NCI-H128 (cell line): Measurements from ENCODE around the gene CAP2.
"Not testable (repeated sequence)": the region's sequence is repeated elsewhere in the genome, so short reads cannot be mapped to it uniquely, and the experiment has no call there.

Experiments used
- DNase-seq: peaks from one replicate; lab custom pipeline; 2025; ENCODE audit not compliant: unreplicated experiment; lab: John Stamatoyannopoulos, UW

CAP2 gene

GRCh38 chr6:17395112-17395511 is 1.7 kb downstream of the CAP2 start:
- DNase-seq = no peak

GRCh38 chr6:17396256-17396655 is 2.9 kb downstream of the CAP2 start:
- DNase-seq = no peak

DNA sequence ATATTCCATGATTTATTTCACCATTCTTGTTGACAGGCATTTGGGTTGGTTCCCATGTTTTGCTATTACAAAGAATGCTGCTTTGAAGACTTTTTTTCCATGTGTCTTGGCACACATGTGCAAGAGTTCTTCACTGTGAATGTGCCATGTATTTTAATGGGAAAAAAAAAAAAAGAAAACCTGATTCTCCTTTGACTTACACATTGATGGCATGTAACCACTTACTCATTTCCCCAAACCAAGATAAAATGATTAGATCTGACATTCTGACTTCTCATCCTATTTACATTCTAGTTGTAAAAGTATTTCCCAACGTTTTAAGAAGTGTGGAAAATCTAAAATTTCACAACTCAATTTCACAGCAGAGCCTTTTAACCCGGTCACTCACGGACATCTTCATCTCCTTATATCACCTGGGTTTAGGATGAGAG is 4.4 kb downstream of the CAP2 start:
- DNase-seq = no peak

DNA sequence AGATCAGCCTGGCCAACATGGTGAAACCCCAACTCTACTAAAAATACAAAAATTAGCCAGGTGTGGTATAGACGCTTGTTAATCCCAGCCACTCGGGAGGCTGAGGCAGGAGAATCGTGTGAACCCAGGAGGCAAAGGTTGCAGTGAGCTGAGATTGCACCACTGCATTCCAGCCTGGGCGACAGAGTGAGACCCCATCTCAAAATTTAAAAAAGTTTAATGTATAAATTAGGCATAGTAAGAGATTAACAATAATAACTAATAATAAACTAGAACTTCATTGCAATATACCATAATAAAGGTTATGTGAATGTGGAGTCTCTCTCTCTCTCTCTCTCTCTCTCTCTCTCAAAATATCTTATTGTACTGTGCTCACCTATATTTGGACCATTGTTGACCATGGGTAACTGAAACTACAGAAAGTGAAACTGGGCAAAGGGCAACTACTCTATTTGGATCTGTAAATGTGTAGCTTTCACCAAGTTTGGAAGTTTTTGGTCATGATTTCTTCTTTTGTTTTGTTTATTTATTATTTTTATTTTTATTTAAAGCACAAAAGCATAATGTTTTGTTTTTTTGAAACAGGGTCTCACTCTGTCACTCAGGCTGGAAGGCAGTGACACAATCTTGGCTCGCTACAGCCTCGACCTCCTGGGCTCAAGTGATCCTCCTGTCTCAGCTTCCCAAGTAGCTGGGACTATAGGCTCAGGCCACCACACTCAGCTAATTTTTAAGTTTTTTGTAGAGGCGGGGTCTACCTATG is 12.0 kb downstream of the CAP2 start:
- DNase-seq = not testable (repeated sequence)

- no peak for DNase-seq
These were observed 12.5 kb downstream of the CAP2 start for GRCh38 chr6:17405944-17406245.

- no peak for DNase-seq
These were observed 14.7 kb downstream of the CAP2 start for GRCh38 chr6:17408081-17408480.

DNA sequence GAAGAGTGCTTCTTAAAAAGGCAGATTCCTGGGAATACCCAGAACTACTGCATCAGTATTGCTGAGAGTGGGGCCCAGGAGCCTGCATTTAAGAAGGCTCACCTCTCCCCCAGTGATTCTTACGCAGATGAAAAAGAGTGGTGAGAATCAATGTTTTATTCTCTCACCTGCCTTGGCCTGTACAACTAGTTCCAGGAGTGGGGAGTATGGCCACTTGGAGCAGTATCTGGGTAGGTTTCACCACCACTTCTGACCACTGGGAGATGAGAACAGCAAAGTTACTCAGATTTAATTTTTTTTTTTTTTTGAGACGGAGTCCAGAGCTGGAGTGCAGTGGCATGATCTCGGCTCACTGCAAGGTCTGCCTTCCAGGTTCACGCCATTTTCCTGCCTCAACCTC is 16.9 kb downstream of the CAP2 start:
- DNase-seq = no peak

DNA sequence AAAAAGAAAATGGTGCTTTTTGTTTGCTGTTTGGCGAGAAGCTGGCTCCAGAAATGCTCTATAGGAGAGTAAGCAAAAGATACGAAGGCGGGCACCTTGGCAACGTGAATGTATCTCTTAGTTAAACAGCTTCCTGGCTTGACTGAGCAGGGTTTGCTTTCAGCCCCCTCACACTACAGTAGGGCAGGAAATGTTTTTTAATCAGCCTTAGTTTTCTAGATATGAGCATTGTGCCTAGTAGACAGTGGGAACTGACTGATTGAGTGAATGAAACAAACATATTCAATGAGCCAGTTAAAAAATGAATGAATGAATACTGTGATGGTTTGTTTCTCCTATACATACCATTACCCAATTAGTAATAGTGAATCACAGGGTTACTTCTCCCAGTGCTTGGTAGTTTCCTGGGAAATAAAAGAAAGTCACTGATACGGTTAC is 19.9 kb downstream of the CAP2 start:
- DNase-seq = no peak

DNA sequence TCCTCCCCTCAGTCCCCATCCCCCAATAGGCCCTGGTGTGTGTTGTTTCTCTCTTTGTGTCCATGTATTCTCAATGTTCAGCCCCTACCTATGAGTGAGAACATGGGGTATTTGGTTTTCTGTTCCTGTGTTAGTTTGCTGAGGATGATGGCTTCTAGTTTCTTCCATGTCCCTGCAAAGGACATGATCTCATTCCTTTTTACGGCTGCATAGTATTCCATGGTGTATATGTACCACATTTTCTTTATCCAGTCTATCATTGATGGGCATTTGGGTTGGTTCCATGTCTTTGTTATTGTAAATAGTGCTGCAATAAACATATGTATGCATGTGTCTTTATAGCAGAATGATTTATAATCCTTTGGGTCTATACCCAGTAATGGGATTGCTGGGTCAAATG is 21.0 kb downstream of the CAP2 start:
- DNase-seq = not testable (repeated sequence)

- no peak for DNase-seq
These were observed 21.9 kb downstream of the CAP2 start for GRCh38 chr6:17415321-17415720.

DNA sequence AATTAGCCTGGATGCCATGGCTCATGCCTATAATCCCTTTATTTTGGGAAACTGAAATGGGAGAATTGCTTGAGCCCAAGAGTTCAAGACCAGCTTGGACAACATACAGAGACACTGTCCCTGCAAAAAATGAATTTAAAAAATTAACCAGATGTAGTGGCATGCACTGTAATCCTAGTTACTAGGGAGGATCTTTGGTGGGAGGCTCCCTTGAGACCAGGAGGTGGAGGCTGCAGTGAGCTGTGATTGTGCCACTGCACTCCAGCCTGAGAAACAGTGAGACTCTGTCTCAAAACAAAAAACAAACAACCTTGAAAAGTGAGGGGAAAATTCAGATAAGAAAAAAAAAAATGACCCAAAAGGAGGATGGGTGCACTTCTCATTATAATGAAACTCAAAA is 23.4 kb downstream of the CAP2 start:
- no peak for DNase-seq

DNA sequence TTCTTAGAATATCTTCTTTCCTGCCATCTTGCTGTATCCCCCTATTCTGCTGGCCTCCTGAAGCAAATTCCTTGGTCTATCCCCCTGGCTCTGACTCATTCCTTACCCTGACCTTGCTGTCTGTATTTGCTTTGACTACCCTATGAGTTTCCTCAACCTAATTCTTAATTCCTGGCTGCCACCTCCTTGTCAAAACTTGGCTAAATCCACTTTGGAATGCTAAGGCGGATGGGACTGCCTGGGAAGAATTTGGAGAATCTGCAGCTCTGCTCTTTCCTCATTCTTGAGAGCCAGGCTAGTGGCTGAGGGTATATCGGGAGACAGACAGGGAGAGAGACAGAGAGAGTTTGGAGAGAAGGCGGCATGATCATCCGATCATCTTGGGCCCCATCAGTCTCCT is 24.4 kb downstream of the CAP2 start:
- no peak for DNase-seq

- no peak for DNase-seq
These were observed 25.1 kb downstream of the CAP2 start for GRCh38 chr6:17418281-17419188.

DNA sequence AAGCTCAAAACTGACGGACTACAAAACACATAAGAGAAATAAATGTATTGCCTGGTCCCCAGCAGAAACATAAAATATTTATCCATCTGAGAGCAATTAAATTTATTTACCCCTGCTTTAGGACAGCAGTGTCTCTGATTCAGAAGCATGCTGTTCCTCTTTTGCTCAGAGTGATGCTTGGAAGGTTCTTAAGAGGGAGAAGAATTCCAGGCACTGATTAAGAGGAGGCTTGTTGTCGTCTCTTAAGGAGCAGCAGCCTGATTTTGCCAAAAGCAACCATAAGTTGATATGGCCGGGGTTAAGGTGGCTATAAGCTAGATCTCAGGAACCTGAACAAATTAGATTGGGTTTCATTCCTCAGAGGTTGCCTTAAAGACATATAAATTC is 25.8 kb downstream of the CAP2 start:
- no peak for DNase-seq

DNA sequence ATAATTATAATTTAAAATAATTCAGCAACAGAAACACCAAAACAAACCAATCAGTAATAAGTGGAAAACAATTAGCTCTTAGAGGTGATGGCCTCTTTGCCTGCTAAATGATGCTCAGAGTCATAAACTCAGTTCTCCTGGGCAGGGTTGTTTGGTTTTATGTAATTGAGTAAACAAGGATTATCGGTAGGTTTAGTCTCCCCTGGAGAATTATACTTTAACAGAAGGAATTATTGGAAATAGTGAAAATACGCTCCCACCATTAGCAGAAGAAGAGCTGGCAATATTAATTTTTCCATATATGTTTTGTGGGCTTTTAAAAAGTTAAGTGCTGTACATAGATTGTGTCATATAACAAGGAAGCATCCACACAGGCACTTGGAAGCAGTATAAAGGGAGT is 27.0 kb downstream of the CAP2 start:
- DNase-seq = no peak

- no peak for DNase-seq
These were observed 28.0 kb downstream of the CAP2 start for GRCh38 chr6:17421406-17421805.

DNA sequence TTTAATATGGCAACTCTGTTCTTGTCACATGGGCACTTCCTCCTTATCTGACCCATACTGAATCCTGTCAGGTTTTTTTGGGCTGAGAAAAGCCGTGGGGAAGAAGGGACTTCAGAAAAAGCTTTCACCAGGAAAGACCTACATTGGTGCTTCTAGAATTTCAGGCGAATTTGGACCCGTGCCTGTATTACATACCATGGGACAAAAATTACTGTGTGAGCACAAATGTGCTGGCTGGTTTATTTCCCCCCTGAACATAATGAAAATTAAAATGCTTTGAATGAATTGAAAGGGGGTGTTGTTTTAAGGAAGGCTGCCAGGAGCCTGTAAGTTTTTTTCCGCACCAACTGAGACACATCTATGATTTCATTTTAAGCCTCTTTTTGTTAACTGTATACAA is 29.6 kb downstream of the CAP2 start:
- no peak for DNase-seq

DNA sequence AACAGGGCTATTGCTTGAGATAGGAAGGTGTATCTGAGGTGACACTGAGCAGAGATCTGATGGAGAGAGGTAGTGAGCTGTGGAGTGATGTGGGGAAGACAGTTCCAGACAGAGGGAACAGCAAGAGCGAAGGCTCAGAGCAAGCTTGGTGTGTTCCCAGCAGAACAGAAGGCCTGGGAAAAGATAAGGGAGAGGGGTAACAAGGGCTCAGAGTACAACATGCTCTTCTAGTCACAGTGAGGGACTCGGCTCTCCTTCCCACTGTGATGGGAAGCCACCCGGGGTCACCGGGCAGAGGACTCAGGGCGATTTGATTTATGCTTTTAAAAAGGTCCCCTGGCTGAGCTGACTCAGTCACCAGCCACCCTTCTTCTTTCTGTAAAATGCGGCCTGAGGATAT is 33.7 kb downstream of the CAP2 start:
- DNase-seq = no peak

DNA sequence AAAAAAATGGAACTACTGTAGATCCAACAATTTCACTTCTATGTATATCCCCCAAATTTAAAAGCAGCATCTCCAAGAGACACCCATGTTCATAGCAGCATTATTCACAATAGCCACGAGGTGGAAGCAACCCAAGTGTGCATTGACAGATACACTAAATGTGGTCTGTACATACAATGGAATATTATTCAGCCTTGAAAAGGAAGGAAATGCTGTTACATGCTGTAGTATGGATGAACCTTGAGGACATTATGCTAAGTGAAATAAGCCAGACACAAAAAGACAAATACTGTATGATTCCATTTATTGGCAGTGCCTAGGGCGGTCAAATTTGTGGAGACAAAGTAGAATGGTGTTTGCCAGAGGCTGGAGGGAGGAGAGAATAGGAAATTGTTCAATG is 34.2 kb downstream of the CAP2 start:
- no peak for DNase-seq

DNA sequence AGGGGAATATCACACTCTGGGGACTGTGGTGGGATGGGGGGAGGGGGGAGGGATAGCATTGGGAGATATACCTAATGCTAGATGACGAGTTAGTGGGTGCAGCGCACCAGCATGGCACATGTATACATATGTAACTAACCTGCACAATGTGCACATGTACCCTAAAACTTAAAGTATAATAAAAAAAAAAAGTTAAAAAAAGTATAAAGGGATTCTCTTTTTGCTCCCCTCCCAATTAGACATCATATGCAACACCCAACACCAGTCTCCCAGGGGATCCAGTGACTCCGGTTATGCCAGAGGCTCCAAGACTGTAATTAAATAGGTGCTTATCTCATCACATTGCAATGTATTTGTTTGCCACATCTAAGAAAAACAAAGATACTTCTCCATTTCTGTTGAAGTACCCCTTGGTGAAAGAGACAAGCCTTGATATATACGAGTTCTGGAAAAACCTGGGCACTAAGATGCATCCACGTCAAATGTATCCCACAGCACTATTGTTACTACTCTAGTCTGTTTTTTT is 35.3 kb downstream of the CAP2 start:
- DNase-seq = not testable (repeated sequence)

GRCh38 chr6:17429383-17430061 is 36.1 kb downstream of the CAP2 start:
- DNase-seq = no peak

DNA sequence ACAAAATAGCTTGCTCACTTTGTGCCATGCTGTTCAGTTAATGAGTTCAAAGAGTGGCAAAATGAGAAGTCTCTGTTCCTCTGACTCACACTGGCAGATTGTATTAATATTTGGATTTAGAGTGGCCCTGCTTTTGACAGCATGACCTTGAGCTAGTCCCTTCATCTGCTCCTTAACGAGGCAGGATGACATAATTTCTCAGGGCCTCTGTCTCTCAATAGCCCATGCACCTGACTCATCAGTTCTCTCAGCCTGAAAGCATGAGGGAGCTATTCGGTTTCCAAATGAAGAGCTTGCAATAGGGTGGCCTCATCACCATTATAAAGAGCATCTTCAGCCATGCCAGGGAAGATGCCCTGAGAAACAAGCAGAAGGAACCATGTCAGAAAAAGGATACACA is 38.2 kb downstream of the CAP2 start:
- DNase-seq = no peak
